Fibroblast of lung (primary cell): ENCODE measurements around the gene FKBP2.

Experiments used
- EZH2 ChIP-seq: IDR thresholded peaks from 2 replicates; pipeline ENCODE4 v1.5.1; 2012; ENCODE audit warnings: low read length, control low read depth, mild to moderate bottlenecking; ENCODE audit errors: missing control alignments
- TF ChIP-seq, protein P1 (sequence below), 2 donors: IDR thresholded peaks in 1 of 2; conservative IDR thresholded peaks in 1 of 2; 1 replicate in 1 of 2; 2 replicates in 1 of 2; pipeline ENCODE4 v1.5.1; 2011 to 2012; ENCODE audit warnings: low read length in 2 of 2, control low read depth in 1 of 2, inconsistent platforms in 1 of 2, low read depth in 1 of 2, mild to moderate bottlenecking in 1 of 2

DNA sequence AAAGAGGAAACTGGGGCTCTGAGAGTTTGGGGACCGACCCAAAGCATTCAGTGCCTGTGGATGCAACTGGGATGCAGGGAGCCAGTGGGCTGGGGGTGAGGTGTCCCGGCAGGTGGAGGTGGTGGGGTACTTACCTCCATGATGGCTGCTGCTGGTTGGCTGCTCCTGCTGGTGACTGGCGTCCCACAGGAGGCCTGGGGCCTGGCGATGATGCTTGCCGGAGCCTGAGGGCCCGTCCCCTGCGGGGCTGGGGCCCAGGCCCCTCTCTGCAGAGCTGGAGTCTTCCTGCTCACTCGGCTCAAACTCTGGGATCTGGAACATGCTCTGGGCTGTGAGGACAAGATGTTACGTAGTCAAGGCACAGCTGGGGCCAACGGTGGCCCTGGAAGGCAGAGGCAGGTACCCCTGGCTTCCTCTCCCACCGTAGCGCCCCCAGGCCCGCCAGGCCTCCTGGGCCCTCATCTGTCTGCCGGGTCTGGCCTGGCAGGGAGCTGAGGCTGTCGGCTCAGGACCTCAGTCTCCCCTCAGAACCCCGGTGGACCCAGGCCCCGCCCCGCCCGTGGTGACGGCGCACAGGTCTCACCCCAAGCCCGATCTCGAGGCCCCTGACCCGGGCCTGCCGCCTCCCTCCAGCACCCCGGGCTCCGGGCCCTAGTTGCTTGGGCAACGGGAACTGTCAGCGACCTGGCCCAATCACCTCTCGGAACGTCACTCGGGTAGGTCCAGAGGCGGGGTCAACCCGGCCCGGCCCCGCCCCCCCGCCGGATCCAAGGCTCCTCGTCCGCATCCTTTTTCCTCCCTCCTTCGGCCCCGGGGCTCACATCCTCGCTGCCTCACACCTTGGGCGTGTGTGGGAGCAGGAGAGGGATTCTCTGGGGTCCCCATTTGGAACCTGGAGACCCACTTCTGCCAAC, 43.4 kb downstream of the FKBP2 start, which contains the start of gene BAD:
- TF ChIP-seq, protein P1, sequence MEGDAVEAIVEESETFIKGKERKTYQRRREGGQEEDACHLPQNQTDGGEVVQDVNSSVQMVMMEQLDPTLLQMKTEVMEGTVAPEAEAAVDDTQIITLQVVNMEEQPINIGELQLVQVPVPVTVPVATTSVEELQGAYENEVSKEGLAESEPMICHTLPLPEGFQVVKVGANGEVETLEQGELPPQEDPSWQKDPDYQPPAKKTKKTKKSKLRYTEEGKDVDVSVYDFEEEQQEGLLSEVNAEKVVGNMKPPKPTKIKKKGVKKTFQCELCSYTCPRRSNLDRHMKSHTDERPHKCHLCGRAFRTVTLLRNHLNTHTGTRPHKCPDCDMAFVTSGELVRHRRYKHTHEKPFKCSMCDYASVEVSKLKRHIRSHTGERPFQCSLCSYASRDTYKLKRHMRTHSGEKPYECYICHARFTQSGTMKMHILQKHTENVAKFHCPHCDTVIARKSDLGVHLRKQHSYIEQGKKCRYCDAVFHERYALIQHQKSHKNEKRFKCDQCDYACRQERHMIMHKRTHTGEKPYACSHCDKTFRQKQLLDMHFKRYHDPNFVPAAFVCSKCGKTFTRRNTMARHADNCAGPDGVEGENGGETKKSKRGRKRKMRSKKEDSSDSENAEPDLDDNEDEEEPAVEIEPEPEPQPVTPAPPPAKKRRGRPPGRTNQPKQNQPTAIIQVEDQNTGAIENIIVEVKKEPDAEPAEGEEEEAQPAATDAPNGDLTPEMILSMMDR (conservative IDR thresholded peaks at IDR 0.05 in 1 of 2, IDR thresholded peaks at IDR 0.05 in 1 of 2; ENCODE audit: low read depth in 1 of 2, low read length in 2 of 2): no peak
- no peak for TF ChIP-seq EZH2
